ENCODE results near the gene TNF.

The TNF gene

GRCh38 chr6:31574106-31575061 lies 981 bp upstream of the TNF start:
- no peak overlapping the region for H3K9ac ChIP-seq (ENCODE audit: insufficient read length, low read depth)
- H3K4me1 ChIP-seq (ENCODE audit: insufficient read depth, insufficient read length): peaks cover 11% of the 10 kb centered on the region
- TF ChIP-seq ZNF274 (IDR thresholded peaks at IDR 0.05; ENCODE audit: low read depth, low read length) (no peak), YY1 (IDR thresholded peaks at IDR 0.05; ENCODE audit: insufficient read depth, insufficient read length) (no peak), SUZ12 (IDR thresholded peaks at IDR 0.05; ENCODE audit: extremely low read depth, insufficient read depth, insufficient read length) (no peak)
- no peak for DNase-seq (ENCODE audit: low read depth, low spot score)
- H3K27me3 ChIP-seq (ENCODE audit: insufficient read depth, insufficient read length): no peaks in the 10 kb centered on the region
- H3K4me3 ChIP-seq (ENCODE audit: insufficient read length, low read depth): no peak overlapping the region
- peaks cover 3% of the 10 kb centered on the region for H3K36me3 ChIP-seq (ENCODE audit: insufficient read depth, insufficient read length, low read length)
- no peaks in the 10 kb centered on the region for H3K9me3 ChIP-seq (ENCODE audit: insufficient read depth, low read length)

- no peak for DNase-seq (ENCODE audit: low read depth, low spot score)
- no peaks in the 10 kb centered on the region for H3K9me3 ChIP-seq (ENCODE audit: insufficient read depth, low read length)
- no peaks in the 10 kb centered on the region for H3K27me3 ChIP-seq (ENCODE audit: insufficient read depth, insufficient read length)
- TF ChIP-seq YY1 (IDR thresholded peaks at IDR 0.05; ENCODE audit: insufficient read depth, insufficient read length) (no peak), ZNF274 (IDR thresholded peaks at IDR 0.05; ENCODE audit: low read depth, low read length) (no peak), SUZ12 (IDR thresholded peaks at IDR 0.05; ENCODE audit: extremely low read depth, insufficient read depth, insufficient read length) (no peak)
- H3K4me3 ChIP-seq (ENCODE audit: insufficient read length, low read depth): no peak overlapping the region
- H3K9ac ChIP-seq (ENCODE audit: insufficient read length, low read depth): no peak overlapping the region
- peaks cover 14% of the 10 kb centered on the region for H3K4me1 ChIP-seq (ENCODE audit: insufficient read depth, insufficient read length)
- H3K36me3 ChIP-seq (ENCODE audit: insufficient read depth, insufficient read length, low read length): peaks cover 3% of the 10 kb centered on the region
Measured at GRCh38 chr6:31575952-31576685, 754 bp downstream of the TNF start.

GRCh38 chr6:31576897-31577578 lies 1.7 kb downstream of the TNF start:
- H3K36me3 ChIP-seq (ENCODE audit: insufficient read depth, insufficient read length, low read length): peaks cover 3% of the 10 kb centered on the region
- H3K4me1 ChIP-seq (ENCODE audit: insufficient read depth, insufficient read length): peaks cover 18% of the 10 kb centered on the region
- H3K9me3 ChIP-seq (ENCODE audit: insufficient read depth, low read length): no peaks in the 10 kb centered on the region
- no peak overlapping the region for H3K9ac ChIP-seq (ENCODE audit: insufficient read length, low read depth)
- TF ChIP-seq YY1 (IDR thresholded peaks at IDR 0.05; ENCODE audit: insufficient read depth, insufficient read length) (no peak), ZNF274 (IDR thresholded peaks at IDR 0.05; ENCODE audit: low read depth, low read length) (no peak), SUZ12 (IDR thresholded peaks at IDR 0.05; ENCODE audit: extremely low read depth, insufficient read depth, insufficient read length) (no peak)
- no peak overlapping the region for H3K4me3 ChIP-seq (ENCODE audit: insufficient read length, low read depth)
- H3K27me3 ChIP-seq (ENCODE audit: insufficient read depth, insufficient read length): no peaks in the 10 kb centered on the region
- DNase-seq (ENCODE audit: low read depth, low spot score): no peak

GRCh38 chr6:31577579-31577966 lies 2.2 kb downstream of the TNF start:
- no peak overlapping the region for H3K4me3 ChIP-seq (ENCODE audit: insufficient read length, low read depth)

GRCh38 chr6:31578184-31579118 lies 3.1 kb downstream of the TNF start:
- H3K4me1 ChIP-seq (ENCODE audit: insufficient read depth, insufficient read length): peaks cover 13% of the 10 kb centered on the region
- TF ChIP-seq SUZ12 (IDR thresholded peaks at IDR 0.05; ENCODE audit: extremely low read depth, insufficient read depth, insufficient read length): no peak
- TF ChIP-seq YY1 (IDR thresholded peaks at IDR 0.05; ENCODE audit: insufficient read depth, insufficient read length): no peak
- no peak for TF ChIP-seq ZNF274 (IDR thresholded peaks at IDR 0.05; ENCODE audit: low read depth, low read length)
- H3K27me3 ChIP-seq (ENCODE audit: insufficient read depth, insufficient read length): no peaks in the 10 kb centered on the region
- no peaks in the 10 kb centered on the region for H3K9me3 ChIP-seq (ENCODE audit: insufficient read depth, low read length)
- no peak for DNase-seq (ENCODE audit: low read depth, low spot score)
- no peak overlapping the region for H3K9ac ChIP-seq (ENCODE audit: insufficient read length, low read depth)
- peaks cover 3% of the 10 kb centered on the region for H3K36me3 ChIP-seq (ENCODE audit: insufficient read depth, insufficient read length, low read length)
- no peak overlapping the region for H3K4me3 ChIP-seq (ENCODE audit: insufficient read length, low read depth)

More at GRCh38 chr6:31577579-31577966, 2.2 kb downstream of the TNF start:
- Histone ChIP-seq H3K9ac (ENCODE audit: insufficient read length, low read depth) (no peak overlapping the region), H3K4me1 (ENCODE audit: insufficient read depth, insufficient read length) (peaks cover 16% of the 10 kb centered on the region), H3K36me3 (ENCODE audit: insufficient read depth, insufficient read length, low read length) (peaks cover 3% of the 10 kb centered on the region), H3K9me3 (ENCODE audit: insufficient read depth, low read length) (no peaks in the 10 kb centered on the region), H3K27me3 (ENCODE audit: insufficient read depth, insufficient read length) (no peaks in the 10 kb centered on the region)
- DNase-seq (ENCODE audit: low read depth, low spot score): no peak
- TF ChIP-seq YY1 (IDR thresholded peaks at IDR 0.05; ENCODE audit: insufficient read depth, insufficient read length) (no peak), SUZ12 (IDR thresholded peaks at IDR 0.05; ENCODE audit: extremely low read depth, insufficient read depth, insufficient read length) (no peak), ZNF274 (IDR thresholded peaks at IDR 0.05; ENCODE audit: low read depth, low read length) (no peak)

GRCh38 chr6:31579119-31579505 lies 3.7 kb downstream of the TNF start:
- TF ChIP-seq YY1 (IDR thresholded peaks at IDR 0.05; ENCODE audit: insufficient read depth, insufficient read length) (no peak), SUZ12 (IDR thresholded peaks at IDR 0.05; ENCODE audit: extremely low read depth, insufficient read depth, insufficient read length) (no peak), ZNF274 (IDR thresholded peaks at IDR 0.05; ENCODE audit: low read depth, low read length) (no peak)
- Histone ChIP-seq H3K9me3 (ENCODE audit: insufficient read depth, low read length) (no peaks in the 10 kb centered on the region), H3K4me3 (ENCODE audit: insufficient read length, low read depth) (no peak overlapping the region), H3K27me3 (ENCODE audit: insufficient read depth, insufficient read length) (no peaks in the 10 kb centered on the region), H3K4me1 (ENCODE audit: insufficient read depth, insufficient read length) (peaks cover 13% of the 10 kb centered on the region), H3K9ac (ENCODE audit: insufficient read length, low read depth) (no peak overlapping the region), H3K36me3 (ENCODE audit: insufficient read depth, insufficient read length, low read length) (peaks cover 3% of the 10 kb centered on the region)
- no peak for DNase-seq (ENCODE audit: low read depth, low spot score)
